ENCODE results near the gene PTPN21.

PTPN21 gene

GRCh38 chr14:88468406-88468805, 86.4 kb downstream of the PTPN21 start:
- no peak for DNase-seq (ENCODE audit: low spot score)

GRCh38 chr14:88463318-88463717, 91.5 kb downstream of the PTPN21 start:
- no peak for DNase-seq (ENCODE audit: low spot score)

GRCh38 chr14:88454886-88455285, 99.9 kb downstream of the PTPN21 start:
- no peak for DNase-seq (ENCODE audit: low spot score)

GRCh38 chr14:88452231-88452630, 102.6 kb downstream of the PTPN21 start:
- DNase-seq (ENCODE audit: low spot score): no peak

- DNase-seq (ENCODE audit: low spot score): no peak
Observed at GRCh38 chr14:88439088-88439487, 115.7 kb downstream of the PTPN21 start.

- no peak for DNase-seq (ENCODE audit: low spot score)
Observed at GRCh38 chr14:88437658-88438057, 117.1 kb downstream of the PTPN21 start.

- DNase-seq (ENCODE audit: low spot score): no peak
Observed at GRCh38 chr14:88430976-88431375, 123.8 kb downstream of the PTPN21 start.

- DNase-seq (ENCODE audit: low spot score): no peak
Observed at GRCh38 chr14:88426271-88426670, 128.5 kb downstream of the PTPN21 start.

- no peak for DNase-seq (ENCODE audit: low spot score)
Observed at GRCh38 chr14:88424573-88424972, 130.2 kb downstream of the PTPN21 start.

GRCh38 chr14:88422919-88423650, 131.7 kb downstream of the PTPN21 start:
- DNase-seq (ENCODE audit: low spot score): no peak

GRCh38 chr14:88422047-88422446, 132.8 kb downstream of the PTPN21 start:
- no peak for DNase-seq (ENCODE audit: low spot score)

- no peak for DNase-seq (ENCODE audit: low spot score)
Observed at GRCh38 chr14:88421286-88421685, 133.5 kb downstream of the PTPN21 start.

- no peak for DNase-seq (ENCODE audit: low spot score)
Observed at GRCh38 chr14:88420187-88420586, 134.6 kb downstream of the PTPN21 start.

GRCh38 chr14:88417594-88417993, 137.2 kb downstream of the PTPN21 start:
- no peak for DNase-seq (ENCODE audit: low spot score)

All from LoVo (cell line).